GM21825 (cell line): ENCODE data around the gene LAMA3.
A peak's percentile ranks its signal among the peaks of the same experiment; 100 is the strongest.

Source experiments
- ATAC-seq: cut with Tn5 transposase; IDR thresholded peaks from one replicate; pipeline ENCODE4 v1.9.1; 2021; ENCODE audit warnings: mild to moderate bottlenecking, moderate library complexity; ENCODE audit not compliant: unreplicated experiment

Gene LAMA3

DNA sequence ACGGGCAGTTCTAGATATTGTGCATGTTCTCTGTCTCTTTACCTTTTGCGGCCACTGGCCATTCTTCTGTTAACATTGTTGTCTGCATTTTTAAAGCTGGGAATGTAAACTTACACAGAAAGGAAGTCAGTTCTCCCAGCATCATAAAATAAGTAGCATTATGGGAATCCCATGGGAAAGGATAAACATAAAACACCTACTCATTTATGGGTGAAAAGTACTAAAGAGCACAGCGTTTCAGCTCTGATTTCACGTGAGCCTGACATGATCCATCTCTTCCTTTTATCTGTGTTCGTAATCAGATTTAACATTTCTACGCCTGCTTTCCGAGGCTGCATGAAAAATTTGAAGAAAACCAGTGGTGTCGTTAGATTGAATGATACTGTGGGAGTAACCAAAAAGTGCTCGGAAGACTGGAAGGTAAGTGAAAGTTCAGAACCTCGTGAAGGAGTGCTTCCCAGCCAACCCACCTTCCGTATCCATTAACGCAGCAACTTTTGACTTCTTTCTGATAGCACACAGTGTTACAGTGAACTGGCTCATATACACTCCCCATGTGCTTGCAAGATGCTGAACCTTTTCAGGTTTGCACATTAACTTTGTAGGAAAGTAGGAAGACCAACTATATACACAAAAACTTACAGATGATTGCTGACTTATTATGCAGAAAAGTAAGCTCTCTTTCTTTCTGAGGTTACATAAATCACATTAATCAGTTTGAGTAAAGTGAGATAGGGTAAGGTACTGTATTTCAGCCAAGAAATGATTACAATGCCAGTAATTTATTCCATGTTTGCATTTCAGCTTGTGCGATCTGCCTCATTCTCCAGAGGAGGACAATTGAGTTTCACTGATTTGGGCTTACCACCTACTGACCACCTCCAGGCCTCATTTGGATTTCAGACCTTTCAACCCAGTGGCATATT, 238.8 kb downstream of the LAMA3 start:
- ATAC-seq, result no peak

GRCh38 chr18:23929362-23929930, 240.2 kb downstream of the LAMA3 start:
- no peak for ATAC-seq

GRCh38 chr18:23930002-23930401, 240.7 kb downstream of the LAMA3 start:
- ATAC-seq, result no peak

- no peak for ATAC-seq
Observed at GRCh38 chr18:23932385-23933067, 243.3 kb downstream of the LAMA3 start.

- ATAC-seq, result no peak
Observed at GRCh38 chr18:23933407-23933806, 244.2 kb downstream of the LAMA3 start.

GRCh38 chr18:23934252-23934651, 245.0 kb downstream of the LAMA3 start:
- ATAC-seq, result no peak

- no peak for ATAC-seq
Observed at GRCh38 chr18:23934863-23935262, 245.6 kb downstream of the LAMA3 start.

DNA sequence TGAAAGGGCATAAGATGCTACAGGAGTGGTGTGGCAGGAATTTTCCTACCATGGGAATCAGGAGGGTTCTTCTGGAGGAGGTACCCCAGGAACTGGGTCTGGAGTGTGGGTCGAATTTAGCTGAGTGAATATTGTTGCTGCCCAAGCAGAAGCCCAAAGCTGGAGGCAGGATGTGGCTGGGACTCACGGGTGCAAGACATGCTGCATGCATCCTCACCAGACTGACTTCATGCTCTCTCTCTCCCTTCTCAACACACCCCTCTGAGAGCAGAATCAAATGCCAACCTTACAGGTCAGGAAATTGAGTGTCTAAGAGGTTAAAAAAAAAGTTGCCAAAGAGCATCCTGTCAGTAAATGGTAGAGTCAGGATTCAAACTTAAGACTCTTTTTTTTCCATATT, 246.6 kb downstream of the LAMA3 start:
- no peak for ATAC-seq

GRCh38 chr18:23936381-23936958, 247.2 kb downstream of the LAMA3 start:
- ATAC-seq, result no peak

DNA sequence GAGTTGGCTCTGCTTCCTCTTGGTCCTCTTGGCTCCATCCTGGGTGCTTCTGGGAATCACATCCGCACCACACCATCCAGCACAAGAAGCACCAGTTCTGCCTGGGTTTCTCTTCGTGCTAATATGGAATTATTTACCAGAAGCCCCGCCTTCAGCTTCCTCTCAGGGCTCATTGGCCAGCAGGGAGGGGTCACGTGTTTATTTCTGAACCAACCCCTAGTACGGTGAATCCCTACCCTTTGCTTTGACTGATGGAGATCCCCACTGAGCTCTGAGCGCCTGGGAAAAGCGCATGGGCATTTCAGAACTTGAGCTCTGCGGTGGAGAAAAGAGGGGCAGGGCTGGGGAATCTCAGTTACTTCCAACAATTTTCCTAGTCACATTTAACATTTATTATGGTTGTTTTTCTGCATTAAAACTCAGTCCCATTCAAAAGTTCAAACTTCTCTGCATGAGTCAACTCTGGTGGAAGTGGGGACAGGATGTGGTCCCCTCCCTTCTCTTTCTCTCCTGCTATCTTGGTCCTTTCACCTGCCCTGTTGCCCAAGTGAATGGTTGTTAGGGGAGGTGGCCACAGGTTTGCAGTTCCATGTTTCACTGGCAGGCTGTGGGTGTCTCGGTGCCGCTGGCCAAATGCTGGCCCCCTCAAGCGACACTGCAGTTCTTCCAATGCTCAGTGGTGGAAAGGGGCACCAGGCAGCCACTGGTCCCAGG, 248.9 kb downstream of the LAMA3 start:
- no peak for ATAC-seq

GRCh38 chr18:23938901-23939341, 249.7 kb downstream of the LAMA3 start:
- ATAC-seq, result no peak

GRCh38 chr18:23939366-23939765, 250.1 kb downstream of the LAMA3 start:
- no peak for ATAC-seq

- ATAC-seq, result no peak
Observed at GRCh38 chr18:23939896-23940295, 250.6 kb downstream of the LAMA3 start.

DNA sequence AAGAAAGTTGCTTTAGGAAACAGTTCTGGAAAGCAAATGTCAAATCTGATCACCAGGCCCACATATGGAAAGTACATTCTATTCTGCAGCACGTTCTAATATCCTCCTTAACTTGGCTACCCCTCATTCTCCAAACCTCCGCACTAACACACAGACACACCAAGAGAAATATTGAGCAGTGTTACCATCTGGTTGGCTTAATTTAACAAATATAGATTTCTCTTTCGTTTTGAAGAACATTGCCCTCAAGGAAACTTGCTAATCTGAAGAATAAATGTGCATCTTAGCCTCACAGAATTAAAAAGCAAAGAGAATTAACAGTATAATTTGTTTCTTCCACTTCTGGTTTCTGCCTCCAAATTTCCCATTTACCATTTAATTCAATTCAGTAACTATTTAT, 252.5 kb downstream of the LAMA3 start:
- ATAC-seq, result no peak

DNA sequence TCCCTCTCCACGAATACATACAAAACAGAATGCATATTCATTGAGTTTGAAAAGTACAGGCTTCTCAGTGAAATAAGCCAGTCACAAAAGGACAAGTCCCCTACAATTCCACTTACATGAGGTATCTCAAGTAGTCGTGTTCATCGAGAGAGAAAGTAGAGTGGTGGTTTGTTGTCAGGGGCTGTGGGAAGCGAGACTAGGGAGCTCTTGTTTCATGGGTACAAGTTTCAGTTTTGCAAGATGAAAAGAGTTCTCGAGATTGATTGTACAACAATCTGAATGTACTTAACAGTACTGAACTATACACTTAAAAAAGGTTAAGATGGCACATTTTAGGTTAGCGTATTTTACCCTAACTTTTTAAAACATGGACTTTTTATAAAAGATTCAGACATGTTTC, 253.9 kb downstream of the LAMA3 start:
- ATAC-seq, result peak; percentile 76

DNA sequence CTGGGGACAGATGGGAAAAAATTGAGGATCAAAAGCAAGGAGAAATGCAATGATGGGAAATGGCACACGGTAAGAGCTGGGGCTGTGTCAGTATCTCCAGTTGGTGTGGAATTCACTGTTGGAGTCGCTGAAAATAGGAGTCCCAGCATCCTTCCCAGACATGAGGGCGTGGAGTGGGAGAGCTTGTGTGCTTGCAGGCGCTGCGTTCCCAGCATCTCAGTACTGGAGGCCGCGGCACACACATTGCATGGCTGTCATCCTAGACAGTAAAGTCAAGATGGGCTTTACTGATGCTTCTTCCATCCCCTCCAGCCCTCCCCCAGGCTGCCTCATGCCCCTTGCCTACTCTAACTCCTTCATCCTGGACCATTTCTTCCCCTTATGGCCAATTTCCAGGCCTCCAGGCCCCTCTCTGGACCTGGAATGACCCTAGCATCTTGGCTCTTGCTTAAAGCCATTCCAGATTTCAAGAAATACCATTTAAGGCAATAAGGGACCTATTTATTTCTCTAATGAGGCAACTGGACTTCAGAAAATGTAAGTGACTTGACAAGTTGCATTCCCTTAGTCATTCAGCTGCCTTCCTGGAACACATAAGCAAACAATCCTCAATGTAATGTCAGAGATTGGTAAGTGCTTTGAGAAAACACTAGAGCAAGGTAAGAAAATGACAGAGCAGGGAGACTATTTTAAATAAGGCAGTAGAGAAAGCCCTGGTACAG, 254.8 kb downstream of the LAMA3 start:
- no peak for ATAC-seq

- ATAC-seq, result no peak
Observed at GRCh38 chr18:23945416-23946079, 256.3 kb downstream of the LAMA3 start.

DNA sequence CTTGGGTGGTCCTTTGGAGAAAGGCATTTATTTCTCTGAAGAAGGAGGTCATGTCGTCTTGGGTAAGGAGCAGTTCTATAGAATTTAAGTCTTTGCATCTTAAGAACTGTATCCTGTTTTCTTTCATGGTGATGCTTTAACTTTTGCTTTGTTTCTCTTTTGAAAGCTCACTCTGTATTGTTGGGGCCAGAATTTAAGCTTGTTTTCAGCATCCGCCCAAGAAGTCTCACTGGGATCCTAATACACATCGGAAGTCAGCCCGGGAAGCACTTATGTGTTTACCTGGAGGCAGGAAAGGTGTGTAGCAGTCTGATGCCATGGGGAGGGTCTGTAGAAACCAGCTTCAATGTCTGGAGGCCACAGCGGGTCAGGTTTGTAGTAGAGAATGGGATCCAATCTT, 260.6 kb downstream of the LAMA3 start:
- ATAC-seq, result no peak

- no peak for ATAC-seq
Observed at GRCh38 chr18:23950644-23951043, 261.4 kb downstream of the LAMA3 start.

DNA sequence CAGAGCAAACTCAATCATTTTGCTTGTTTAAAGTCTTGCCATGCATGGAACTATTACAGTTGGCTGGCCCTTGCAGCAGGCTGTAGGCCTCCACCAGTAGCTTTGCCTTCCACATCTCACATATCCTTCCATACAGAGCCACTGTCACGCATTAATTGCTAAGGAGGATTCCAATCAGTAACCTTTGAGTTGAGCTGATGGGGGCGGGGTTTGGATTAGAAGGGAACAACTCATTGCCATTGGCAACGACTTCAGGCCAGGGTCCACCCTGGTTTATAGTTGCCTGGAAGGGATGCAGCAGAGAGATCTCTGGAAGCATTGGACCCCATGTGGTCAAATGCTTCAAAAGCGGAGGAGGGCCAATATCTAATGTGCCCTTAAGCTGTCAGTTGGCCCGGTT, 262.0 kb downstream of the LAMA3 start:
- no peak for ATAC-seq
